NCI-H510A treated with DMSO at 0.1 percent for 48 hours (cell line): ENCODE results near the gene MAFF.
"Not testable (repeated sequence)": the region's sequence is repeated elsewhere in the genome, so short reads cannot be mapped to it uniquely, and the experiment has no call there.

ENCODE experiments used
- DNase-seq: peaks from one replicate; lab custom pipeline; 2025; lab: John Stamatoyannopoulos, UW

MAFF gene

GRCh38 chr22:38201711-38202436, at the start of gene MAFF:
TSS of gene MAFF (plus strand) at chr22:38201994. CDS start at chr22:38213854, 11,860 bp downstream.
- DNase-seq = peak; percentile 60

GRCh38 chr22:38153821-38154562, 47.8 kb upstream of the MAFF start:
- no peak for DNase-seq

GRCh38 chr22:38154563-38154915, 47.3 kb upstream of the MAFF start:
- not testable (repeated sequence) for DNase-seq

- DNase-seq = no peak
Measured at GRCh38 chr22:38155703-38156102, 46.1 kb upstream of the MAFF start.

GRCh38 chr22:38162881-38163843, 38.6 kb upstream of the MAFF start:
- no peak for DNase-seq

GRCh38 chr22:38163844-38164550, 37.8 kb upstream of the MAFF start:
- no peak for DNase-seq

GRCh38 chr22:38164551-38164918, 37.3 kb upstream of the MAFF start:
- DNase-seq = no peak

GRCh38 chr22:38165922-38166593, 35.7 kb upstream of the MAFF start:
- DNase-seq = no peak

- DNase-seq = peak; percentile 39
Measured at GRCh38 chr22:38167988-38168407, 33.8 kb upstream of the MAFF start.

- no peak for DNase-seq
Measured at GRCh38 chr22:38169116-38169515, 32.7 kb upstream of the MAFF start.

- no peak for DNase-seq
Measured at GRCh38 chr22:38170469-38170868, 31.3 kb upstream of the MAFF start.

GRCh38 chr22:38171927-38172831, 29.6 kb upstream of the MAFF start:
- no peak for DNase-seq

- DNase-seq = no peak
Measured at GRCh38 chr22:38172832-38173640, 28.8 kb upstream of the MAFF start.

GRCh38 chr22:38173641-38173906, 28.2 kb upstream of the MAFF start:
- DNase-seq = no peak

GRCh38 chr22:38174626-38175025, 27.2 kb upstream of the MAFF start:
- DNase-seq = peak; percentile 47

GRCh38 chr22:38175206-38176118, 26.3 kb upstream of the MAFF start:
- DNase-seq = no peak

GRCh38 chr22:38176170-38176741, 25.5 kb upstream of the MAFF start:
- DNase-seq = no peak

GRCh38 chr22:38177044-38177443, 24.8 kb upstream of the MAFF start:
- DNase-seq = no peak
